NCI-H345 (cell line): Measurements from ENCODE around the gene RAMP3.

Source experiments
- DNase-seq: peaks from one replicate; lab custom pipeline; 2025; lab: John Stamatoyannopoulos, UW

Gene RAMP3

GRCh38 chr7:45179666-45180065 is 22.1 kb downstream of the RAMP3 start:
- DNase-seq: no peak

GRCh38 chr7:45180084-45180986 is 22.7 kb downstream of the RAMP3 start:
- no peak for DNase-seq

GRCh38 chr7:45181286-45181960 is 23.8 kb downstream of the RAMP3 start:
- DNase-seq: no peak

- no peak for DNase-seq
Observed at GRCh38 chr7:45181991-45182855, 24.6 kb downstream of the RAMP3 start.

GRCh38 chr7:45182856-45183710 is 25.5 kb downstream of the RAMP3 start:
- DNase-seq: no peak

GRCh38 chr7:45183711-45184210 is 26.2 kb downstream of the RAMP3 start:
- no peak for DNase-seq

GRCh38 chr7:45184326-45185027 is 26.9 kb downstream of the RAMP3 start:
- DNase-seq: no peak

- DNase-seq: no peak
Observed at GRCh38 chr7:45185028-45185863, 27.7 kb downstream of the RAMP3 start.

GRCh38 chr7:45185864-45186250 is 28.3 kb downstream of the RAMP3 start:
- DNase-seq: no peak

GRCh38 chr7:45186261-45186813 is 28.7 kb downstream of the RAMP3 start:
- DNase-seq: no peak

- DNase-seq: no peak
Observed at GRCh38 chr7:45187089-45187945, 29.7 kb downstream of the RAMP3 start.

GRCh38 chr7:45187946-45188411 is 30.4 kb downstream of the RAMP3 start:
- DNase-seq: no peak

- no peak for DNase-seq
Observed at GRCh38 chr7:45188736-45189135, 31.1 kb downstream of the RAMP3 start.

- DNase-seq: no peak
Observed at GRCh38 chr7:45189151-45189970, 31.8 kb downstream of the RAMP3 start.

GRCh38 chr7:45190406-45191165 is 33.0 kb downstream of the RAMP3 start:
- DNase-seq: no peak

- DNase-seq: no peak
Observed at GRCh38 chr7:45191396-45191795, 33.8 kb downstream of the RAMP3 start.

GRCh38 chr7:45192621-45193041 is 35.0 kb downstream of the RAMP3 start:
- DNase-seq: no peak
